Hypothalamus (tissue), 51 donors: Measurements from ENCODE around the gene AMT.
"Not testable (repeated sequence)": the region's sequence is repeated elsewhere in the genome, so short reads cannot be mapped to it uniquely, and the experiment has no call there.

ENCODE experiments used
- DNase-seq, 51 donors: peaks; one replicate each; lab custom pipeline; 2025; lab: John Stamatoyannopoulos, UW

Gene AMT

DNA sequence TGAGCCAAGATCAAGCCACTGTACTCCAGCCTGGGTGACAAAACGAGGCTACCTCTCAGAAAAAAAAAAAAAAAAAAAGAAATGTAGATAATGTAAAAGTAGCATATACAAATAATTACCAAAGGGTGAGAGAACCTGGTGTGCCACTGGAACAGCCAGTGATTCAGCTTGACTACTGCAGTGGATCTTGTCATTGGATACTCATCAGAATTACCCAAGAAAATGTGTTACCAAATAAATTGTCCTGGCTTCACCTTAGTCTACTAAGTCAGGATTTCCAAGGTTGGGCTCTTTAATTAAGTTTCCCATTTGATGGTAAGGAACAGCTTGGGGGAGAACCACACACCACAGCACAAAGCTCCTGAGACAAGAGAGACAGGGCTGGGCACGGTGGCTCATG lies 5.3 kb upstream of the AMT start:
- DNase-seq, result no peak

- DNase-seq, result no peak
Measured at GRCh38 chr3:49424816-49425215, 2.5 kb upstream of the AMT start.

DNA sequence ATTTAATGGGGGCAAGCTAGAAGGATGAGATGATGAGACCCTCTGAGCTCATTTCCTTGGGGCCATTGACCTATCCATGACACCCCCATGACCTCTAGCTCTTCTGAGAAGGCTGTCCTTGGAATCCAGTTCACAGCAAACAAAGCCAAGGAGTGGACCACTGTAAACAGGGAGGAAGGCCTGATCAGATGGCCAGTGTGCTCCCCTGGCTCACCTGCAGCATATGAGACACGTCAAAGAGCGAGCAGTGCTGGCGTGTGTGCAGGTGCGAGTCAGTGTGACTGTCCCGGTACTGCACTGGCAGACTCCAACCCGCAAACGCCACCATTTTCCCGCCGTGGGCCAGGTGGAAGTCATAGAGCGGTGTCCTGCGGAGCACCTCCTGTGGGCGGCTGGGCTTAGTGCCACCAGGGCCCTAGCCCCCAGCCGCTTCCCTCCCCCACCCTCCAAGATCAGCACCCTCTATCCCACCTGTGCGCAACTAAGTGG lies 339 bp downstream of the AMT start:
- DNase-seq, result no peak

DNA sequence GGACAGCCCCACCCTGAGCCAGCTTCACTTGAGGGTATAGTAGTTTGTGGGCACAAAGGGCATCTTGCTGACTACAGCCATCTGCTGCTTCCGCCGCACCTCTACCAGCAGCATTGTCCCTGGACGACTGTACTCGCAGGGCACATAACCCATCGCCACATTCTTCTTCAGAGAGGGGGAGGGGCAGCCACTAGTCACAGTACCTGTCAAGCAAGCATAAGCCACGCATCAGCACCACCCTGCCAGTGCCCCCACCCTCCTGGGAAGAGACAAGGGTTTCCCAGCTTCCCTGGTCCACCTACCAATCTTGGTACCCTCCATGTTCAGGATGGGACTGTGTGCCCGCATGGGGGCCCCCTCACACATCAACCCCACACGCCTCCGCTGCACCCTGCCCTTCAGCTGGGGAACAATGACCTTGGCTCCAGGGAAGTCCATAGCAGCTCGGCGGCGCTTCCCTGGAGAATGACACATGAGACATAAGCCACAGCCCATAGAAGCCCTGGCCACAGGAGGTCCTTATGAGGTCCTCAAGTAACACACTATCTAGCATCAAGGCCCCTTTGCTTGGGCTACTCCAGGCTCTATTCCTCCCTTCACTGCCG lies 4.7 kb downstream of the AMT start:
- no peak for DNase-seq

- DNase-seq, result no peak
Measured at GRCh38 chr3:49416867-49417266, 5.4 kb downstream of the AMT start.

GRCh38 chr3:49415931-49416601 lies 6.2 kb downstream of the AMT start:
- no peak for DNase-seq

GRCh38 chr3:49414753-49415152 lies 7.5 kb downstream of the AMT start:
- DNase-seq, result no peak

- DNase-seq, result no peak
Measured at GRCh38 chr3:49413338-49413734, 8.9 kb downstream of the AMT start.

DNA sequence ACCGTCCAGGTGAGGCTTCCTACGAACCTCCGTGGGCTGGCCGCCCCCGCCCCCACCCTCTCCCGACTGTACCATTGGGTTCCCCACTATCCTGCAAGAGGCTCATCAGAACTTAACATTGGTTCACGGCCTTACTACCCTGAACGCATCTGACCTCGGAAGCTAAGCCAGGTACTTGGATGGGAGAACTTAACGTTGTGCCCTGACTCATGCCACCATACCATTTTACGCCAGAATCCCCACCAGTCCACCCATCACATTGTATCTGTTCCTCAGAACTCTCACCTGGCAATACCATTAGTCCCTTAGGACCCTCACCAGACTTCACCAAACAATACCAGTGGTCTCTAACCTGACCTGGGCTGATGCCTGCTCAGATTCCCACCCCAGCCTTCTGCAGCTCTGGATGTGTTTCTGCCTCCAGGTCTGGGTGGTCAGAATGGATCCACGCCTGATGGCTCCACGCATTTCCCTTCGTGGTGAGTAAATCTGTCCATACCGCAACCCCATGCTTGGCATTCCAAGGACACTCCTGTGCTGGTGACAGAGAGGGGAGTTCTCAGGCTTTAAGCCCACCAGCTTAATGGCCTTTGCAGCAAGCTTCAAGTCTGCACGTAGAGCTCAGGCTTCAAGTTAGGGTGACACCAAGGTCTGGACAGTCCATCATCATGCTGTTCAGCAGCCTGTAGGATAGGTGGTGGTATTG lies 9.5 kb downstream of the AMT start:
- no peak for DNase-seq

GRCh38 chr3:49411968-49412631 lies 10.2 kb downstream of the AMT start, which contains the start of the genes RHOA and TCTA:
Gene RHOA, minus strand, starts transcription at chr3:49411976. Its CDS starts 36,387 bp downstream, at chr3:49375589.
Gene TCTA, plus strand, starts transcription at chr3:49412423. Its CDS starts 4 bp downstream, at chr3:49412427.
- peak; percentile 79 to 100 (median 98) for DNase-seq

GRCh38 chr3:49411535-49411967 lies 10.7 kb downstream of the AMT start:
- DNase-seq, result peak in 32 of 51 donors; percentile 16 to 70 (median 52)

- no peak for DNase-seq
Measured at GRCh38 chr3:49410846-49411534, 11.3 kb downstream of the AMT start.

DNA sequence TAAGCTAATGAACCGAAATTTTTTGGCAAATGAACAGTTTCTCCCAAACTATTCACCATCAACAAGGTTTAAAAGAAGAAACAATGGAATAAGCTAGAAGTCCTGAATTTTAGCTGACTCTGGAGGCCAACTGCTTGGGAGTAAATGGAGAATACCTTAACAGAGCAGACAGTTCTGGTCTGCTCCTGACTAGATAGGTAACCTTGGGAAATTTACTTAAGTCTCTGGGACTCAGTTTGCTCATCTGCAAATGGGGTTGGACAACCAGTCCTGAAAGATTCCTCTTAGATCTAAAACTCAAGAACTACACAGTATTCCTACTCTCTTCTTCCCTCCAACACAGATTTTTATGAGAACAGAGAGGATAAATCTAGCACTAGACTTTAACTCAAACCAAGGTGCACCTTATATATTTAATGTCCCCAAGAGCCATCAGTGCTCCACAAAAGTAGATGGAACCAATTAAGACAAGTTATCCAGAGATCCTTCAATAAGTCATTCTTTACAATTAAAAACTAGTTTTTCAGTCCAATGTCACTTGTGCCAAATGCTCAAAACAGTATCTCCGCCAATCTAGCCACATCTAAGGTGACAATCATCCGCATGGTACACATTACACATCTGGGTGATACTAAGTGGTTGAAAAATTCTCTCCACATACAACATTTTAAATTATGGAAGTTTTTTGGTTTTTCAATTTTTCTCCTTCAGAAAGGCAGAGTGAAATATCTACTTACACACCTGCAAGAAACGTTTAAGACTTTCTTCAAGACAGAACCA lies 12.0 kb downstream of the AMT start:
- no peak for DNase-seq

DNA sequence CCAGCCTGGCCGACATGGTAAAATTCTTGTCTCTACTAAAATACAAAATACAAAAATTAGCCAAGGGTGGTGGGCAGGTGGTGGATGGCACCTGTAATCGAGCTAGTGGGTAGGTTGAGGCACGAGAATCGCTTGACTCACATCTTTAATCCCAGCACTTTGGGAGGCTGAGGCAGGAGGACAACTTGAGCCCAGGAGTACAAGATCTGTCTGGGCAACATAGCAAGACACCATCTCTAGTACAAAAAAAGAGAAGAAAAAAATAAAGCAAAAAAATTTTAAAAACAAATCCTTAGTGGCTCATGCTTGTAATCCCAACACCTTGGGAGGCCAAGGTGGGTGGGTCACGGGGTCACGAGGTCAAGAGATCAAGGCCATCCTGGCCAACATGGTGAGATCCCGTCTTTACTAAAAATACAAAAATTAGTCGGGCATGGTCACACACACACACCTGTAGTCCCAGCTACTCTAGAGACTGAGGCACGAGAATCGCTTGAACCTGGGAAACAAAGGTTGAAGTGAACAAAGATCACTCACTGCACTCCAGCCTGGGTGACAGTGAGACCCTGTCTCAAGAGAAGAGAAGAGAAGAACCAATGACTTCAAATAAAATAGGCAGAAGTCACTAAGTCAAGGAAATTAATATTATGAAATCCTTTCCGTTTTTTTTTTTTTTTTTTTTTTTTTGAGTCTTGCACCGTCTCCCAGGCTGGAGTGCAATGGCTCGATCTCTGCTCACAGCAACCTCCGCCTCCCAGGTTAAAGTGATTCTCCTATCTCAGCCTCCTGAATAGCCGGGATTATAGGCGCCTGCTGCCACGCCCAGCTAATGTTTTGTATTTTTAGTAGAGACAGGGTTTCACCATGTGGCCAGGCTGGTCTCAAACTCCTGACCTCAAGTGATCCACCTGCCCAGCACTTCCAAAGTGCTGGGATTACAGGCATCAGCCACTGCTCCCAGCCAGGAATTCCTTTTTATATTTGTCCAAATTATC lies 15.4 kb downstream of the AMT start:
- no peak for DNase-seq

- DNase-seq, result not testable (repeated sequence)
Measured at GRCh38 chr3:49405570-49405969, 16.7 kb downstream of the AMT start.

- DNase-seq, result no peak
Measured at GRCh38 chr3:49403891-49404290, 18.4 kb downstream of the AMT start.

DNA sequence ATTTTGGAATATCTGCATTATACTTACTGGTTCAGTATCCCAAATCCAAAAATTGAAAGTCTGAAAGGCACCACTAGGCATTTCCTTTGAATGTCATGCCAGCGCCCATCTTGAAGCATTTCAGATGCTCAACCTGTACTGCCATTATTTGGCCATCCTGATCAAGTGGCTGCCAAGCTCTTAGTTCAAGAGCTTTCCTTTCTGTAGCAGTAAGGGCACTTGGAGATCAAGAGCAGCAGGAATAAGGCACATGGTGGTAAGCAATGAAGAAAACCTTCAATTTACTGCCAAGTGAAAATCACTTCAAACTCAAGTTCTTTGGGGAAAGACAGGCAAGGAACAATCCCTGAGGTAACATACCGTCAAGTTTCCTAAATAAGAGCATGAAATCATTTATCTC lies 20.5 kb downstream of the AMT start:
- no peak for DNase-seq

DNA sequence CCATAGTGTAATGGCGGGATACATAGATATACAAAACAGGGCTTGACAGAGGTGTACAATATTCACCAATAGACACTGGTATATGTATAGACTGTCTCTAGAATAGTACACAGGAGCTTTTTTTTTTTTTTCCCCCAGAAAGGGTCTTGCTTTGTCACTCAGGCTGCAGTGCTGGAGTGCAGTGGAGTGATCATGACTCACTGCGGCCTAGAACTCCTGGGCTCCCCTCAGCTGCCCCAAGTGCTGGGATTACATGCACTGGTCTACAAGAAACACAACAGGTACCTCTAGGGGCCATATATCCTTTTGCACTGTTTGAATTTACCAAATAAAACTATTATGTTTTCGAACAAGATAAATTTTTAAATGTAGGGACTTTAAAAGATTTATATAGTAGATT lies 22.8 kb downstream of the AMT start:
- no peak for DNase-seq
